ENCODE results near the gene ASB15.

- no peak for TF ChIP-seq CTCF (IDR thresholded peaks at IDR 0.05)
- TF ChIP-seq POLR2AphosphoS5 (IDR thresholded peaks at IDR 0.05), result no peak
These were observed 21.2 kb downstream of the ASB15 start for GRCh38 chr7:123622660-123623386.

All from stomach (tissue), 4 donors.